Prostate gland (tissue), 2 donors: Measurements from ENCODE around the gene CYP46A1. TPM values are rescaled to one million over a fixed set of nuclear protein-coding genes. Genes with fewer than 3 reads are reported as not detected.

Source experiments
- DNase-seq: peaks from one replicate; pipeline ENCODE4 v3.0.0-alpha.2; 2019; ENCODE audit warnings: low spot score
- H3K27ac ChIP-seq, 2 donors: fragments of 200-600 bp; sonication (generic); 2 replicates each; pipeline ENCODE4 v1.5.1; 2017 to 2019
- H3K27me3 ChIP-seq: fragments of 200-600 bp; sonication (generic); replicated peaks from 2 replicates; pipeline ENCODE4 v1.5.1; 2019; ENCODE audit not compliant: insufficient read depth
- H3K36me3 ChIP-seq, 2 donors: fragments of 200-600 bp; sonication (generic); 1 replicate in 1 of 2; 2 replicates in 1 of 2; pipeline versions ENCODE4 v1.5.1 to v1.8.1; 2017 to 2019
- H3K4me1 ChIP-seq: fragments of 200-600 bp; sonication (generic); replicated peaks from 2 replicates; pipeline ENCODE4 v1.5.1; 2019
- H3K4me3 ChIP-seq, 2 donors: fragments of 200-600 bp; sonication (generic); 2 replicates each; pipeline ENCODE4 v1.5.1; 2017 to 2019
- H3K9me3 ChIP-seq: fragments of 200-600 bp; sonication (generic); 2 replicates; pipeline ENCODE4 v1.5.1; 2017
- CTCF ChIP-seq, 4 experiments: fragments of 200-600 bp in 2 of 4; fragments of 450-650 bp in 2 of 4; sonication (generic) in 2 of 4; IDR thresholded peaks; 1 replicate in 3 of 4; 2 replicates in 1 of 4; pipeline ENCODE4 v1.5.1; 2016 to 2019; ENCODE audit warnings: antibody characterized with exemption in 4 of 4, mild to moderate bottlenecking in 2 of 4, moderate library complexity in 2 of 4
- POLR2A ChIP-seq: fragments of 450-650 bp; IDR thresholded peaks from one replicate; pipeline ENCODE4 v1.6.1; 2016; ENCODE audit warnings: antibody characterized with exemption, mild to moderate bottlenecking
- POLR2AphosphoS5 ChIP-seq: sonication (generic); formaldehyde crosslinking; IDR thresholded peaks from one replicate; pipeline ENCODE4 v1.6.1; 2017; ENCODE audit warnings: antibody characterized with exemption
- WGBS: methylation state at CpG from one replicate; pipeline ENCODE4 v1.1.5; 2018; 5-methylcytosine and 5-hydroxymethylcytosine counted together
- intact Hi-C: fragments of 100-400 bp; cut with DNase I; formaldehyde crosslinking; loops from one replicate; pipeline ENCODE4 v1.14.2; 2022
- total RNA-seq, 2 donors: library from RNA; depleted of rRNA; stranded (reverse); fragments of >200 nt; gene quantifications; one replicate each; pipeline ENCODE4 v1.1.0, GENCODE V29; 2016

CYP46A1 gene
- total RNA-seq, 2 donors from 2014 or later = 0.46 to 6.5 TPM

GRCh38 chr14:99703381-99703780 is 19.3 kb downstream of the CYP46A1 start:
- Histone ChIP-seq H3K4me3 (no peak overlapping the region), H3K27ac (no peak overlapping the region), H3K9me3 (no peaks in the 10 kb centered on the region), H3K4me1 (no peaks in the 10 kb centered on the region), H3K27me3 (no peaks in the 10 kb centered on the region), H3K36me3 (no peaks in the 10 kb centered on the region)
- 97% methylated on average over 3 of the region's 3 CpGs for WGBS
- intact Hi-C loops = no loop called here
- TF ChIP-seq POLR2A (no peak), POLR2AphosphoS5 (no peak), CTCF (IDR thresholded peaks at IDR 0.05) (no peak)
- no peak for DNase-seq

GRCh38 chr14:99704037-99704436 is 19.9 kb downstream of the CYP46A1 start:
- DNase-seq = no peak
- no peak overlapping the region for H3K27ac ChIP-seq
- intact Hi-C loops = no loop called here
- H3K27me3 ChIP-seq = no peaks in the 10 kb centered on the region
- WGBS = 97% methylated on average over 2 of the region's 2 CpGs
- no peaks in the 10 kb centered on the region for H3K36me3 ChIP-seq
- H3K4me3 ChIP-seq = no peak overlapping the region
- H3K4me1 ChIP-seq = no peaks in the 10 kb centered on the region
- TF ChIP-seq CTCF (IDR thresholded peaks at IDR 0.05) = no peak
- no peak for TF ChIP-seq POLR2A
- TF ChIP-seq POLR2AphosphoS5 = no peak
- no peaks in the 10 kb centered on the region for H3K9me3 ChIP-seq

GRCh38 chr14:99706107-99706900 is 22.2 kb downstream of the CYP46A1 start:
- Histone ChIP-seq H3K4me3 (no peak overlapping the region), H3K9me3 (no peaks in the 10 kb centered on the region), H3K27me3 (no peaks in the 10 kb centered on the region), H3K36me3 (no peaks in the 10 kb centered on the region), H3K4me1 (no peaks in the 10 kb centered on the region), H3K27ac (no peak overlapping the region)
- TF ChIP-seq POLR2AphosphoS5 (no peak), CTCF (IDR thresholded peaks at IDR 0.05) (no peak), POLR2A (no peak)
- WGBS = 84% methylated on average over 8 of the region's 8 CpGs
- intact Hi-C loops = no loop called here
- no peak for DNase-seq

GRCh38 chr14:99707420-99707819 is 23.3 kb downstream of the CYP46A1 start:
- DNase-seq = no peak
- no peaks in the 10 kb centered on the region for H3K36me3 ChIP-seq
- 100% methylated on average over 2 of the region's 2 CpGs for WGBS
- H3K9me3 ChIP-seq = no peaks in the 10 kb centered on the region
- no peaks in the 10 kb centered on the region for H3K4me1 ChIP-seq
- H3K27me3 ChIP-seq = no peaks in the 10 kb centered on the region
- H3K27ac ChIP-seq = no peak overlapping the region
- intact Hi-C loops = no loop called here
- H3K4me3 ChIP-seq = no peak overlapping the region
- no peak for TF ChIP-seq POLR2AphosphoS5
- no peak for TF ChIP-seq CTCF (IDR thresholded peaks at IDR 0.05)
- no peak for TF ChIP-seq POLR2A

- H3K27ac ChIP-seq = no peak overlapping the region
- no peak for TF ChIP-seq POLR2AphosphoS5
- no peak overlapping the region for H3K4me3 ChIP-seq
- intact Hi-C loops = no loop called here
- WGBS = 91% methylated on average over 9 of the region's 9 CpGs
- H3K36me3 ChIP-seq = no peaks in the 10 kb centered on the region
- DNase-seq = no peak
- H3K4me1 ChIP-seq = no peaks in the 10 kb centered on the region
- H3K27me3 ChIP-seq = no peaks in the 10 kb centered on the region
- H3K9me3 ChIP-seq = no peaks in the 10 kb centered on the region
Observed at GRCh38 chr14:99707921-99708320, 23.8 kb downstream of the CYP46A1 start.
